ENCODE measurements around the gene CCDC28A. TPM values are rescaled to one million over a fixed set of nuclear protein-coding genes. Genes with fewer than 3 reads are reported as not detected.

The CCDC28A gene
- polyA plus RNA-seq, 3 donors, result 16.6 to 53.3 (median 42.6) TPM

DNA sequence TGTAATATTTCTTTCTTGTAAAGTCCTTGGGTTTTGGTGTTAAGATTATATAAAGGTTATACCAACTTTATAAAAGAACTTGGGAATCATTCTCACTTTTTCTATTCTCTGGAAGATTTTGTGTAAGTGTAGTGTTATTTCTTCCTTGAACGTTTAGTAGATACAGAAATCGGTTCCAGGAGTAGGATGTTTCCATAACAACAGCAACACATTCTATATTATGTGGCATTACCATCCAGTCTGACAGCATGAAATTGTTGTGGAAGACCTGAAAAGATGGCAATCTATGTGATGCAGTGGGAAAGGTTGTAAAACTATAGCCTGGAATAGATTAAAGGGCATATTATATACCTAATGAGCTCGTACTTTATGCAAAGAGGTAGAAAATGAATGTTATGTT lies 36.1 kb downstream of the CCDC28A start:
- Mint-ChIP-seq H3K4me3 (no peak overlapping the region), H3K36me3 (no peaks in the 10 kb centered on the region), H3K27ac (no peak overlapping the region), H3K27me3 (ENCODE audit: low read depth in 3 of 3) (peaks cover 0 to 4% (median 4%) of the 10 kb centered on the region in 3 donors), H3K4me1 (peaks cover 23% of the 10 kb centered on the region), H3K9me3 (no peaks in the 10 kb centered on the region)
- DNase-seq, result no peak
- no peaks in the 10 kb centered on the region for H3K36me3 ChIP-seq (replicated peaks in 1 of 2; ENCODE audit: control insufficient read depth in 1 of 2, insufficient read depth in 2 of 2, low read length in 2 of 2)
- H3K27me3 ChIP-seq (ENCODE audit: control insufficient read depth in 2 of 2, insufficient read depth in 2 of 2, low read length in 2 of 2), result no peaks in the 10 kb centered on the region
- no peak overlapping the region for H2AFZ ChIP-seq (ENCODE audit: insufficient read depth, low read depth, low read length, poor library complexity, severe bottlenecking)
- no peak overlapping the region for H3K4me2 ChIP-seq (replicated peaks; ENCODE audit: extremely low read depth, low read length, poor library complexity, severe bottlenecking)
- no peak overlapping the region for H3K4me3 ChIP-seq (replicated peaks in 1 of 3; ENCODE audit: low read depth in 2 of 3, low read length in 3 of 3)
- no peaks in the 10 kb centered on the region for H3K79me2 ChIP-seq (ENCODE audit: insufficient read depth, low read length)
- no peak overlapping the region for H3K9ac ChIP-seq (ENCODE audit: insufficient read depth, low read length, poor library complexity, severe bottlenecking)
- intact Hi-C loops (cut with micrococcal nuclease), result loop anchor here (10.0 kb wide), 2 partner anchors 175 to 555 kb away; partner anchors contain the start of gene REPS1 (in 1 of the 2)
- no peak overlapping the region for H3K27ac ChIP-seq (ENCODE audit: low read depth in 1 of 2, low read length in 2 of 2)
- H3K4me1 ChIP-seq (ENCODE audit: control insufficient read depth in 1 of 2, insufficient read depth in 2 of 2, low read length in 2 of 2), result peaks cover 14% of the 10 kb centered on the region in 2 donors
- H3K9me3 ChIP-seq (replicated peaks in 1 of 2; ENCODE audit: control insufficient read depth in 1 of 2, insufficient read depth in 1 of 2, low read length in 2 of 2), result no peaks in the 10 kb centered on the region
- WGBS (ENCODE audit: insufficient coverage), result no CpG with 5 or more reads among the region's 3 CpGs
- no peaks in the 10 kb centered on the region for H4K20me1 ChIP-seq (ENCODE audit: insufficient read depth, low read length)
- TF ChIP-seq, protein P1, sequence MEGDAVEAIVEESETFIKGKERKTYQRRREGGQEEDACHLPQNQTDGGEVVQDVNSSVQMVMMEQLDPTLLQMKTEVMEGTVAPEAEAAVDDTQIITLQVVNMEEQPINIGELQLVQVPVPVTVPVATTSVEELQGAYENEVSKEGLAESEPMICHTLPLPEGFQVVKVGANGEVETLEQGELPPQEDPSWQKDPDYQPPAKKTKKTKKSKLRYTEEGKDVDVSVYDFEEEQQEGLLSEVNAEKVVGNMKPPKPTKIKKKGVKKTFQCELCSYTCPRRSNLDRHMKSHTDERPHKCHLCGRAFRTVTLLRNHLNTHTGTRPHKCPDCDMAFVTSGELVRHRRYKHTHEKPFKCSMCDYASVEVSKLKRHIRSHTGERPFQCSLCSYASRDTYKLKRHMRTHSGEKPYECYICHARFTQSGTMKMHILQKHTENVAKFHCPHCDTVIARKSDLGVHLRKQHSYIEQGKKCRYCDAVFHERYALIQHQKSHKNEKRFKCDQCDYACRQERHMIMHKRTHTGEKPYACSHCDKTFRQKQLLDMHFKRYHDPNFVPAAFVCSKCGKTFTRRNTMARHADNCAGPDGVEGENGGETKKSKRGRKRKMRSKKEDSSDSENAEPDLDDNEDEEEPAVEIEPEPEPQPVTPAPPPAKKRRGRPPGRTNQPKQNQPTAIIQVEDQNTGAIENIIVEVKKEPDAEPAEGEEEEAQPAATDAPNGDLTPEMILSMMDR (IDR thresholded peaks at IDR 0.05), result no peak

DNA sequence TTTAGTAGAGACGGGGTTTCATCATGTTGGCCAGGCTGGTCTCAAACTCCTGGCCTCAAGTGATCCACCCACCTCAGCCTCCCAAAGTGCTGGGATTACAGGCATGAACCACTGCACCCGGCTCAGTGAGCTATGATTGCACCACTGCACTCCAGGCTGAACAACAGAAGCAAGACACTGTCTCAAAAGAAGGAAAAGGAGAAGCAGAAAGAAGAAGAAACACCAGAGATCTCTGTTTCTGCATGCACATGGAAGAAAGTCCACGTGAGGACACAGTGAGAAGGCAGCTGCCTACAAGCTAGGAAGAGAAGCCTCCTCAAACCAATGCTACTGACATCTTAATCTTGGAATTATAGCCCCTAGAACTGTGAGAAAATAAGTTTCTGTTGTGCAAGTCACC lies 38.3 kb downstream of the CCDC28A start:
- no peaks in the 10 kb centered on the region for H3K9me3 ChIP-seq (replicated peaks in 1 of 2; ENCODE audit: control insufficient read depth in 1 of 2, insufficient read depth in 1 of 2, low read length in 2 of 2)
- H3K27ac ChIP-seq (ENCODE audit: low read depth in 1 of 2, low read length in 2 of 2), result no peak overlapping the region
- peaks cover 12 to 13% of the 10 kb centered on the region in 2 donors for H3K4me1 ChIP-seq (ENCODE audit: control insufficient read depth in 1 of 2, insufficient read depth in 2 of 2, low read length in 2 of 2)
- TF ChIP-seq, protein P1 (IDR thresholded peaks at IDR 0.05), result no peak
- no peaks in the 10 kb centered on the region for H4K20me1 ChIP-seq (ENCODE audit: insufficient read depth, low read length)
- no peak overlapping the region for H3K4me2 ChIP-seq (replicated peaks; ENCODE audit: extremely low read depth, low read length, poor library complexity, severe bottlenecking)
- H2AFZ ChIP-seq (ENCODE audit: insufficient read depth, low read depth, low read length, poor library complexity, severe bottlenecking), result no peak overlapping the region
- peaks cover 0 to 7% (median 4%) of the 10 kb centered on the region in 3 donors for H3K27me3 Mint-ChIP-seq (ENCODE audit: low read depth in 3 of 3)
- H3K4me1 Mint-ChIP-seq, result peaks cover 22% of the 10 kb centered on the region
- no peak overlapping the region for H3K4me3 ChIP-seq (replicated peaks in 1 of 3; ENCODE audit: low read depth in 2 of 3, low read length in 3 of 3)
- H3K36me3 ChIP-seq (replicated peaks in 1 of 2; ENCODE audit: control insufficient read depth in 1 of 2, insufficient read depth in 2 of 2, low read length in 2 of 2), result no peaks in the 10 kb centered on the region
- peak; percentile 12 to 28 (median 19) for DNase-seq
- H3K4me3 Mint-ChIP-seq, result no peak overlapping the region
- H3K79me2 ChIP-seq (ENCODE audit: insufficient read depth, low read length), result no peaks in the 10 kb centered on the region
- no peak overlapping the region for H3K9ac ChIP-seq (ENCODE audit: insufficient read depth, low read length, poor library complexity, severe bottlenecking)
- intact Hi-C loops (cut with micrococcal nuclease), result loop anchor here (10.0 kb wide), 2 partner anchors 173 to 553 kb away; partner anchors contain the start of gene REPS1 (in 1 of the 2)
- no peaks in the 10 kb centered on the region for H3K27me3 ChIP-seq (ENCODE audit: control insufficient read depth in 2 of 2, insufficient read depth in 2 of 2, low read length in 2 of 2)
- WGBS (ENCODE audit: insufficient coverage), result no CpG with 5 or more reads among the region's 3 CpGs
- no peaks in the 10 kb centered on the region for H3K9me3 Mint-ChIP-seq
- no peaks in the 10 kb centered on the region for H3K36me3 Mint-ChIP-seq
- peak overlapping the region in 6 of 7 donors; percentile 7 to 83 (median 72) for H3K27ac Mint-ChIP-seq
